Stimulated activated effector memory CD8-positive, alpha-beta T cell treated with anti-CD3 and anti-CD28 coated beads, Interleukin-12 subunit alpha, Interleukin-12 subunit beta, amount 100 ng/mL, for 72 hours (primary cell): Measurements from ENCODE around the gene LHFPL3.
"Not testable (repeated sequence)": the region's sequence is repeated elsewhere in the genome, so short reads cannot be mapped to it uniquely, and the experiment has no call there.

Experiments
- ATAC-seq: fragments of 150-1000 bp; cut with Tn5 transposase; 2 replicates; pipeline ENCODE4 v1.10.0; 2021
- DNase-seq, 2 donors: peaks; one replicate each; pipeline ENCODE4 v3.0.0; 2021 to 2022; ENCODE audit warnings: low spot score in 2 of 2
- H3K27ac Mint-ChIP-seq: one replicate; pipeline ENCODE4 v1.8.0; 2022; ENCODE audit warnings: mild to moderate bottlenecking, mixed read lengths
- H3K36me3 Mint-ChIP-seq: one replicate; pipeline ENCODE4 v1.8.0; 2022; ENCODE audit warnings: mild to moderate bottlenecking, mixed read lengths
- H3K4me1 Mint-ChIP-seq: one replicate; pipeline ENCODE4 v1.8.0; 2022; ENCODE audit warnings: mixed read lengths
- H3K4me3 Mint-ChIP-seq: one replicate; pipeline ENCODE4 v1.8.0; 2022; ENCODE audit warnings: mild to moderate bottlenecking, mixed read lengths
- H3K9me3 Mint-ChIP-seq: one replicate; pipeline ENCODE4 v1.8.0; 2022; ENCODE audit warnings: mixed read lengths

LHFPL3 gene

DNA sequence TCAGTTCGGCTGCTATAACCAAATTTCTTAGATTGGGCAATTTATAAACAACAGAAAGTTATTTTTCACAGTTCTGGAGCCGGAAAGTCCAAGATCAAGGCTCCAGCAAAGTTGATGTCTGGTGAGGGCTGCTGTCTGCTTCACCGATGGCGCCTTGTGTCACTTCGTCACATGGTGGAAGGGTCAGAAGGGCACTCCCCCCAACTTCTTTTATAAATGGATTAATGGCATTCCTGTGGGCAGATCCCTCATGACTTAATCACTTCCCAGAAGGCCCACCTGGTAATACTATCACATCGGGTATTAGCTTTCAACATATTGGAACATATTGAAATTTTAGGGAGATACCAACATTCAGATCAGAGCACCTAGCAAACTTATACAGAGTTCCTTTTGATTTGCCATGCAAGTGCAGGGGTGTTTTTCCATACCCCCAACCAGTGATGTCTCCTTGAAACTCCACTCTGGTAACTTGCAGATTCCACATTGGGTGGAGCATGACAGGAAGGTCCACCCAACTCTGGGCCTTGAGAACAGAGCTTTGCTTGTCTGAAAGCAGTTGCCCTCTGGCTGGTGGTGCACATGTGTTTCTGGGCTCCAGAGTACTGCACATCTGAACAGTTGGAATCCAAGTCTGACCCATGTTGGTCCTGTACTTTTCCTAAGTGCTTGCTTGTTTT, 600.5 kb downstream of the LHFPL3 start:
- Mint-ChIP-seq H3K36me3 (no peaks in the 10 kb centered on the region), H3K4me1 (peaks cover 5% of the 10 kb centered on the region), H3K9me3 (no peaks in the 10 kb centered on the region), H3K4me3 (no peak overlapping the region), H3K27ac (no peak overlapping the region)
- DNase-seq (no peak), ATAC-seq (no peak)

DNA sequence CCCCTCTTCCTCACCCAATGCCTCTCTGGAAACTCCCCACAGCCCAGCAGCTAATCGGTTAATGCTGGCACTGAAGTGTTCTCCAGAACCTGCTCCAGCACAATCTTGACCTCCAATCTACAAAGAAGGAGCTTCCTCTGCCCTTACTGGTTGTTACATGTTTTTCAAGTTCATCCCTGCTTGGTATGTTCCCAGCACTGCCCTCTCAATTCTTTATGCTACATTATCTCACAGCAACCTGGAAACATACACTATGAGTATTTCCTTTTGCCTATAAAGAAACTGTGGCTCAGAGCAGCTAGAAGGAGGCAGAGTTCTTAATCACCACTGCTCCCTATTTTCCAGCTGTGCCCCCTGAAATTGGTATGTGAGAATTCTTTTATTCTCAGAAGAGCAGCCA, 601.5 kb downstream of the LHFPL3 start:
- no peak overlapping the region for H3K27ac Mint-ChIP-seq
- ATAC-seq = no peak
- no peak overlapping the region for H3K4me3 Mint-ChIP-seq
- no peaks in the 10 kb centered on the region for H3K36me3 Mint-ChIP-seq
- H3K9me3 Mint-ChIP-seq = no peaks in the 10 kb centered on the region
- no peak for DNase-seq
- H3K4me1 Mint-ChIP-seq = peaks cover 5% of the 10 kb centered on the region

DNA sequence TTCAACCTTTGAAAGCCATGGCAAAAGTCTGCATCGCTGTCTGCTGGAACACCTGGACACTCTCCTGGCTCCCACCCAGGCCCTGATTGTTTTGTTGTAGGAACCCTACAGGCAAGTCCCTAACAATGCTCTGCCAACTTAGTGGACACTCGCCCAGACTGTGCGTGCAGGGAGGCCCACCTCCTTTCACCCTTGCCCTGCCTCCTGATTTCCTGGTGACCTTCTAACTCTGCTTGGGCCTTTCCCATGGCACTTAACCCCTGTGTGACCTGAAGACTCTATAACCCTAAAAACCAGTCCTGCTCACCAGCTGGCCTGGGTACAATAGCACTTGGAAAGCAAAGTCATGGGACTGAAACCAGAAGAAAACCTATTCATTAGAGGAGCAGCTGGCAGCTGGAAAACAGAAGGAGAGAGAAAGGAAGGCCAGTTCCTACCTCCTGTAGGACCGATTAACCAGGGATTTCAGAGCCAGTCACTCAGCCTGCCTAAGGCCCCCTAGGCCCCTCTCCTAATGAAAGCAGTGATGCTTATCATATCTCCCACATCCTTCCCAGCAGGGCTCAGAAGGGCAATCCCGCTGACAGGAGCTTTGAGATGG, 602.9 kb downstream of the LHFPL3 start:
- H3K9me3 Mint-ChIP-seq = no peaks in the 10 kb centered on the region
- H3K4me3 Mint-ChIP-seq = no peak overlapping the region
- H3K4me1 Mint-ChIP-seq = peaks cover 5% of the 10 kb centered on the region
- ATAC-seq (no peak), DNase-seq (no peak)
- H3K36me3 Mint-ChIP-seq = no peaks in the 10 kb centered on the region
- no peak overlapping the region for H3K27ac Mint-ChIP-seq

DNA sequence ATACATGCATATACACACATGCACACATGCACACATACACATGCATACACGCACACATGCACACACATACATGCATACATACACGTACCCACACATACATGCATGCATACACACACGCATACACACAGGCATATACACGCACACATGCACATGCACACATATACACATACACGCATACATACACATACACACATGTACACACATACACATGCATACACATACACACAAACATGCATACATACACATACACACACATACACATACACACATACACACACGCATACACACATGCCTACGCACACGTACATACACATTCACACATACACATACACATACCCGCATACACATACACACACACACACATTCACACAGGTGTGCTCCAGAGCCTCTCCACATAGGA, 604.6 kb downstream of the LHFPL3 start:
- Mint-ChIP-seq H3K27ac (no peak overlapping the region), H3K4me3 (no peak overlapping the region), H3K4me1 (peaks cover 5% of the 10 kb centered on the region), H3K9me3 (no peaks in the 10 kb centered on the region), H3K36me3 (no peaks in the 10 kb centered on the region)
- DNase-seq = no peak
- no peak for ATAC-seq

DNA sequence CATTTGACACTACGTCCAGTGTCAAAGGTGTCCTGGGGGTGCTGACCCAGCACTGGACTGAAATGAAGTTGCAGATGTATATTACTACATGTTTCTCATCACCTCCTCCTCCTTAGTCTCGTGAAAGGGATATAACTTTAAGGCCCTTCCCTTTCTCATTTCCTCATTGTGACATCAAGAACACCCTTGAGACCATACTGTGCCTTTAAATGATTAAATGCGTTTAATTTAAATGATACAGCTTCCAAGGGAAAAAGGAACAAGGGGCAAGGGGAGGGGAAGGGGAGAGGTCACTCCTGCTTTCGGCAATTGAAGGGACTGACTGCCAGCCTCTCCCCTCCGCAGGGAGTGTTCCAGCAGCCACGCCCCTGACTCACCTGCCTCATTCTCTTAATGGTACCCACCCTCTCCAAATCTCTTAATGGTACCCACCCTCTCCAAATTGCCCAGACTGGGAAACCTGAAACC, 605.2 kb downstream of the LHFPL3 start:
- DNase-seq (no peak), ATAC-seq (no peak)
- Mint-ChIP-seq H3K27ac (no peak overlapping the region), H3K9me3 (no peaks in the 10 kb centered on the region), H3K4me1 (peaks cover 5% of the 10 kb centered on the region), H3K4me3 (no peak overlapping the region), H3K36me3 (no peaks in the 10 kb centered on the region)

DNA sequence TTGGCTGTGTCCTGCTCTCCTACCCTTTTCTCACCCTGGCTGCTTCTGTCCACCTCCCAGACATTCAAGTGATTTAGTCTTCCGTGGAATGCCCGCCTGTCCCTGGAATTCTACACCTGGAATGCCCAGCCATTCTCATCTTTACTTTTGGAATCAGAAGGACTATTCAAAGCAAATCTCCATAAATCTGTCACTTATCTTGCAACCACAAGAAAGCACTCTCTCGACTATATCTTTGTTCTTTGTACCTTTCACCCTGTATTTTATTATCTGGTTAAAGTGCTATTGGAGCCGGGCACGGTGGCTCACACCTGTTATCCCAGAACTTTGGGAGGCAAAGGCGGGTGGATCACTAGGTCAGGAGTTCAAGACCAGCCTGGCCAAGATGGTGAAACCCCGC, 606.3 kb downstream of the LHFPL3 start:
- H3K9me3 Mint-ChIP-seq = no peaks in the 10 kb centered on the region
- no peak overlapping the region for H3K4me3 Mint-ChIP-seq
- DNase-seq (no peak), ATAC-seq (no peak)
- H3K4me1 Mint-ChIP-seq = peaks cover 12% of the 10 kb centered on the region
- H3K27ac Mint-ChIP-seq = no peak overlapping the region
- no peaks in the 10 kb centered on the region for H3K36me3 Mint-ChIP-seq

DNA sequence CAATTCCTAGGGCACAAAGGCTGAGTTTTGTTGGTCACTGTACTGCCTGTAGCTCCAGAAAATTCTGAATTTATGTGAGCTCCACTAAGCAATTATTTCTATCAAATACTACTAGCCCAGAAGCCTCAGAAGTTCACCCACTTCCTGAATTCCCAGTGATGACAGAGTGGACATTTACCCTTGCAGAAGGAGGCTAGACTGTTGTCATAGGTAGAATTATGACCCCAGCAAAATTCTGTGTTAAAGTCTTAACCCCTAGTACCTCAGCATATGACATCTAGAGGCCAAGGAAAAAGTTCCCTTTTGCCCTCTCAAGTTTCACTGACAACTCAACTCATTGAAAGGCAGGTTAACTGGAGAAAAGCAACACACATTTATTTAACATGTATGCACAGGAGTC, 606.9 kb downstream of the LHFPL3 start:
- Mint-ChIP-seq H3K4me3 (no peak overlapping the region), H3K36me3 (no peaks in the 10 kb centered on the region), H3K27ac (no peak overlapping the region), H3K4me1 (peaks cover 12% of the 10 kb centered on the region), H3K9me3 (no peaks in the 10 kb centered on the region)
- DNase-seq (no peak), ATAC-seq (no peak)

GRCh38 chr7:104936546-104936945, 608.1 kb downstream of the LHFPL3 start:
- no peak overlapping the region for H3K27ac Mint-ChIP-seq
- no peak overlapping the region for H3K4me3 Mint-ChIP-seq
- ATAC-seq (no peak), DNase-seq (no peak)
- no peaks in the 10 kb centered on the region for H3K9me3 Mint-ChIP-seq
- H3K4me1 Mint-ChIP-seq = peaks cover 20% of the 10 kb centered on the region
- H3K36me3 Mint-ChIP-seq = peaks cover 12% of the 10 kb centered on the region

- H3K27ac Mint-ChIP-seq, H3K4me3 Mint-ChIP-seq: not testable (repeated sequence)
- H3K4me1 Mint-ChIP-seq = peaks cover 24% of the 10 kb centered on the region
Observed at GRCh38 chr7:104937489-104937888, 609.1 kb downstream of the LHFPL3 start.

DNA sequence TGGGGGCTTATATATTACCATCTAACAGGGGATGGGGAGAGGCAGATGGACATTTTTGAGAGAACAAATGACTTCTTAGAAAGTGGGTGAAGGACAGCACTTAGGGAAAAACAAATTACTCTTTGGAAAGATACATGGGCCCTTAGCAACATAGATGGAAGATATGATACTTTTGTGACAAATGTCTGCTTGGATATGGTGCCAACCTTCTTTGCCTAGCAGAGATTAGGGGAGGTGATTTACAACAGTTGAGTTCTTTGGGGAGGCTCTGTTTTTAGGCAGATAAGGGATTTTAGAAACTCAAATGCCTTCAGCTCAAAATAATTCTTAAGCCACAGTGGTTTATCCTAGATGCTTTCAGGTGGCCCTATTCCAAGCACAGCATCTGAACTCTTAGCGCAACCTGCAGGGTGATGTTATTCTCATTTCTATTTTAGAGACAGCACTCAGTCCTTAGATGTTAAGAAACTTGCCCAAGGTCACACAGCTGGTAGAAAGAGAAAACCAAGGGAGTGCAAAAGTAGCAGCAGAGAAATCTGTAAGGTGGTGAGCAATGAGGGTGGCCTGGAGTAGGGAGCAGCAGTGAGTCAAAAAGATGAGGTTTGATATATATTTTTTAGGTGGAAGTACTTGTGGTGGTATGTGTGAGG, 610.5 kb downstream of the LHFPL3 start:
- no peak overlapping the region for H3K4me3 Mint-ChIP-seq

More at GRCh38 chr7:104937489-104937888, 609.1 kb downstream of the LHFPL3 start:
- not testable (repeated sequence) for DNase-seq, H3K9me3 Mint-ChIP-seq, ATAC-seq
- H3K36me3 Mint-ChIP-seq = peaks cover 21% of the 10 kb centered on the region

GRCh38 chr7:104940023-104940710, 611.8 kb downstream of the LHFPL3 start:
- no peak for ATAC-seq
- Mint-ChIP-seq H3K36me3 (peaks cover 48% of the 10 kb centered on the region), H3K4me1 (peaks cover 45% of the 10 kb centered on the region), H3K27ac (peak overlapping the region; percentile 100), H3K4me3 (peak overlapping the region; percentile 94), H3K9me3 (no peaks in the 10 kb centered on the region)
- DNase-seq = no peak

More for the DNA sequence above, 610.5 kb downstream of the LHFPL3 start:
- Mint-ChIP-seq H3K4me1 (peaks cover 32% of the 10 kb centered on the region), H3K9me3 (no peaks in the 10 kb centered on the region), H3K36me3 (peaks cover 35% of the 10 kb centered on the region), H3K27ac (peak overlapping the region; percentile 5)
- no peak for ATAC-seq
- no peak for DNase-seq

- peak; percentile 37 to 86 for DNase-seq
- peak; percentile 60 for ATAC-seq
- Mint-ChIP-seq H3K4me3 (peak overlapping the region; percentile 94), H3K27ac (peak overlapping the region; percentile 100), H3K4me1 (peaks cover 70% of the 10 kb centered on the region), H3K9me3 (no peaks in the 10 kb centered on the region), H3K36me3 (peaks cover 83% of the 10 kb centered on the region)
Observed at GRCh38 chr7:104943502-104944343, 615.3 kb downstream of the LHFPL3 start.

DNA sequence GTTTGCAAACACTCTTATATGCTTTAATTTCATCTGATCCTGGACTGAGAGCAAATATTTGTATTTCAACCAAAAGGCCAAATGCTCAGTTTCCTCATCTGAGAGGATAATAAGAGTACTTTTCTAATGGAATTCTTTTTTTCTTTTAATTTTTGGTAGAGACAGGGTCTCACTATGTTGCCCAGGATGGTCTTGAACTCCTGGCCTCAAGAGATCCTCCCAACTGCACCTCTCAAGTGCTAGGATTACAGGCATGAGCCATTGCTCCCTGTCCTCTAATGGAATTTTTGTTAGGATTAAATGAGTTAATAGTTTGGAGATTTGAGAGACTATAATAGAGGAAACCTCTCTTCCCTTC, 617.2 kb downstream of the LHFPL3 start:
- Mint-ChIP-seq H3K4me3 (peak overlapping the region; percentile 94), H3K4me1 (peaks cover 59% of the 10 kb centered on the region), H3K9me3 (no peaks in the 10 kb centered on the region), H3K27ac (peak overlapping the region; percentile 100), H3K36me3 (peaks cover 99% of the 10 kb centered on the region)
- ATAC-seq (no peak), DNase-seq (no peak)

- peak overlapping the region; percentile 100 for H3K27ac Mint-ChIP-seq
- H3K36me3 Mint-ChIP-seq = peaks cover 99% of the 10 kb centered on the region
- ATAC-seq = no peak
- H3K4me1 Mint-ChIP-seq = peaks cover 59% of the 10 kb centered on the region
- no peaks in the 10 kb centered on the region for H3K9me3 Mint-ChIP-seq
- peak overlapping the region; percentile 94 for H3K4me3 Mint-ChIP-seq
- no peak for DNase-seq
Observed at GRCh38 chr7:104946338-104946737, 617.9 kb downstream of the LHFPL3 start.

DNA sequence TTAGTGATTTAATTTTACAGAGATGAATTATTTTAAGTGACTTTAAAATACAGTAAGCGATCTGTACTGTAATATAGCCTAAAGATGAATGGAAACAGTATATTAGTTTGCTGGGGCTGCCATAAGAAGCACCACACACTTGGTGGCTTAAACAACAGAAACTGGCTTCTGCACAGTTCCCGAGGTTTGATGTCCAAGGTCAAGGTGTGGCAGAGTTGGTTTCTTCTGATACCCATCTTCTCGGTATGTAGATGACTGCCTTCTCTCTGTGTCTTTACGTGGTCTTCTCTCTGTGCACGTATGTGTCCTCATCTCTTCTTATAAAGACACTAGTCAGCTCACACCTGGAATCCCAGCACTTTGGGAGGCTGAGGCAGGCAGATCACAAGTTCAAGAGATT, 621.6 kb downstream of the LHFPL3 start:
- DNase-seq = no peak
- Mint-ChIP-seq H3K4me1 (peaks cover 48% of the 10 kb centered on the region), H3K27ac (no peak overlapping the region), H3K36me3 (peaks cover 94% of the 10 kb centered on the region), H3K9me3 (no peaks in the 10 kb centered on the region), H3K4me3 (no peak overlapping the region)
- no peak for ATAC-seq
